A673 (cell line): ENCODE results near the gene CREB3L2. TPM values are rescaled to one million over a fixed set of nuclear protein-coding genes. Genes with fewer than 3 reads are reported as not detected.

ENCODE experiments used
- BruUV-seq: library from RNA; stranded (reverse); fragments of 400-500 nt; replicated peaks from 2 replicates; lab custom pipeline; 2021; lab: Mats Ljungman, UMichigan
- CTCF ChIA-PET: fragments of 300-600 bp; sonication (Branson Sonifier 250); formaldehyde crosslinking; loops from one replicate; lab custom pipeline; 2022; ENCODE audit warnings: antibody characterized with exemption; lab: Charles Lee
- POLR2A ChIA-PET: fragments of 300-600 bp; sonication (Branson Sonifier 250); formaldehyde crosslinking; loops from one replicate; lab custom pipeline; 2022; ENCODE audit warnings: antibody characterized with exemption; ENCODE audit not compliant: low non-redundant PET; lab: Charles Lee
- DNase-seq: peaks from one replicate; pipeline ENCODE4 v3.0.0-alpha.2; 2015; ENCODE audit warnings: low spot score
- H3K27ac ChIP-seq: fragments of 200-600 bp; sonication (generic); 2 replicates; pipeline ENCODE4 v1.5.1; 2016; ENCODE audit warnings: mixed run types, low read depth, mild to moderate bottlenecking, mixed read lengths, antibody characterized with exemption, low read length; ENCODE audit not compliant: poor library complexity, severe bottlenecking
- H3K27me3 ChIP-seq: fragments of 200-600 bp; sonication (generic); replicated peaks from 2 replicates; pipeline ENCODE4 v1.6.1; 2017; ENCODE audit warnings: mixed run types, low read depth, mild to moderate bottlenecking, mixed read lengths, antibody characterized with exemption, low read length; ENCODE audit not compliant: insufficient read depth, poor library complexity
- H3K36me3 ChIP-seq: fragments of 200-600 bp; sonication (generic); 2 replicates; pipeline ENCODE4 v1.6.1; 2016; ENCODE audit warnings: mixed run types, mild to moderate bottlenecking, mixed read lengths, antibody characterized with exemption, low read length; ENCODE audit not compliant: insufficient read depth, poor library complexity, severe bottlenecking
- H3K4me1 ChIP-seq: fragments of 200-600 bp; sonication (generic); 2 replicates; pipeline ENCODE4 v1.6.1; 2017; ENCODE audit warnings: mixed run types, mild to moderate bottlenecking, mixed read lengths, antibody characterized with exemption, low read length; ENCODE audit not compliant: insufficient read depth, poor library complexity, severe bottlenecking
- H3K4me3 ChIP-seq: fragments of 200-600 bp; sonication (generic); 2 replicates; pipeline ENCODE4 v1.5.1; 2016; ENCODE audit warnings: low read depth, mixed run types, mild to moderate bottlenecking, mixed read lengths, low read length; ENCODE audit not compliant: poor library complexity, severe bottlenecking
- H3K9me3 ChIP-seq: fragments of 200-600 bp; sonication (generic); 2 replicates; pipeline ENCODE4 v1.6.1; 2016; ENCODE audit warnings: mixed run types, low read depth, mild to moderate bottlenecking, mixed read lengths, antibody characterized with exemption, low read length; ENCODE audit not compliant: poor library complexity, severe bottlenecking
- EZH2 ChIP-seq: fragments of 200-600 bp; sonication (generic); IDR thresholded peaks from 2 replicates; pipeline ENCODE4 v1.6.1; 2017; ENCODE audit warnings: borderline replicate concordance, low read depth, mild to moderate bottlenecking, mixed read lengths, antibody characterized with exemption, low read length; ENCODE audit not compliant: poor library complexity, severe bottlenecking
- intact Hi-C: fragments of 100-400 bp; cut with micrococcal nuclease; formaldehyde crosslinking; loops from one replicate; pipeline ENCODE4 v1.10.0; 2022; ENCODE audit not compliant: unreplicated experiment
- total RNA-seq: library from RNA; stranded (reverse); gene quantifications from 2 replicates; pipeline ENCODE4 v1.2.3, GENCODE V29; 2021
- TF ChIP-seq, protein P1 (sequence below): fragments of 300-800, 200-600 bp; sonication (generic); conservative IDR thresholded peaks from 2 replicates; pipeline ENCODE4 v1.5.1; 2017; ENCODE audit warnings: low read depth, mild to moderate bottlenecking, antibody characterized with exemption, low read length, moderate library complexity, mixed read lengths

The CREB3L2 gene
- total RNA-seq, 1 experiment from 2014 or later = 17.0 TPM

DNA sequence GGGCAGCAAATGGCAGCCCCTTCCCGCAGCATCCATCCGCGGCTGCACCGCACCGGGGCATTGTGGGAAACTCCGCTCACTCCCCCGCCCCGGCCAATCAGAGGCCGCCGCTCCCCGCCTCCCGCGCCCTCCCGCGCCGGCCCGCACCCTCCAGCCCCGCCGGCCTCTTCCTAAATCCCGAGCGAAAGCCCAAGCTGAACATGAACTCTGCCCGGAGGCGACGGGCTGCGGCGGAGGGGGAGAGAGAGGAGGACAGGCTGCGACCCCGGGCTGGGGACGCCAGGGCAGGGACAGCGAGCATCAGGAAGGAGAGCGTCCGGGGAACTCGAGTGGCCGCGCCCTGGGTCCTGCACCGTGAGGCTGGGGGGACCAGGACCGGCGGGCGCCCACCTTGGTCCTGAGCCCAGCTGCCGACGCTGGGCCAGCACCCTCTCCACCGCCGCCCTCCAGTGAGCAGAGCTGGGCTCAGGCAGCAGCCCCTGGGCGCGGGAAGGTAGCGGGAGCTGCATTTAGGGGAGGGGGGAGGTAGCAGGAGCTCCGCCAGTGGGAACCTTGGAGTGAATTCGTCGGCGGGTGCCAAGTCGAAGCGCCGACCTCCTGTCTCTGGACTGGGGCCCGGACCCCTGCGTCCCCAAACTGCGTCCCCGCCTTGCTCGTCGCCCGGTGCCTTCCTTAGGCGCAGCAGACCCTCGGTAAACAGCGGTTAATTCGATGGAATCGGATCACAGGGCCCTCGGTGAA is 154.9 kb downstream of the CREB3L2 start, which contains the start of gene DGKI:
TSS of gene DGKI (minus strand) at position 148 of the 741 bp plus-strand sequence.
- TF ChIP-seq, protein P1, sequence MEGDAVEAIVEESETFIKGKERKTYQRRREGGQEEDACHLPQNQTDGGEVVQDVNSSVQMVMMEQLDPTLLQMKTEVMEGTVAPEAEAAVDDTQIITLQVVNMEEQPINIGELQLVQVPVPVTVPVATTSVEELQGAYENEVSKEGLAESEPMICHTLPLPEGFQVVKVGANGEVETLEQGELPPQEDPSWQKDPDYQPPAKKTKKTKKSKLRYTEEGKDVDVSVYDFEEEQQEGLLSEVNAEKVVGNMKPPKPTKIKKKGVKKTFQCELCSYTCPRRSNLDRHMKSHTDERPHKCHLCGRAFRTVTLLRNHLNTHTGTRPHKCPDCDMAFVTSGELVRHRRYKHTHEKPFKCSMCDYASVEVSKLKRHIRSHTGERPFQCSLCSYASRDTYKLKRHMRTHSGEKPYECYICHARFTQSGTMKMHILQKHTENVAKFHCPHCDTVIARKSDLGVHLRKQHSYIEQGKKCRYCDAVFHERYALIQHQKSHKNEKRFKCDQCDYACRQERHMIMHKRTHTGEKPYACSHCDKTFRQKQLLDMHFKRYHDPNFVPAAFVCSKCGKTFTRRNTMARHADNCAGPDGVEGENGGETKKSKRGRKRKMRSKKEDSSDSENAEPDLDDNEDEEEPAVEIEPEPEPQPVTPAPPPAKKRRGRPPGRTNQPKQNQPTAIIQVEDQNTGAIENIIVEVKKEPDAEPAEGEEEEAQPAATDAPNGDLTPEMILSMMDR = no peak
- TF ChIP-seq EZH2 = peak; percentile 93
- no peaks in the 10 kb centered on the region for H3K36me3 ChIP-seq
- intact Hi-C loops = no loop called here
- no peaks in the 10 kb centered on the region for H3K4me1 ChIP-seq
- no TSS peak for BruUV-seq
- H3K27me3 ChIP-seq = peaks cover 82% of the 10 kb centered on the region
- CTCF ChIA-PET = no interaction called here
- H3K4me3 ChIP-seq = no peak within 1 kb of the TSS
- DNase-seq = no peak
- POLR2A ChIA-PET = no interaction called here
- H3K9me3 ChIP-seq = no peaks in the 10 kb centered on the region
- no peak within 1 kb of the TSS for H3K27ac ChIP-seq

DNA sequence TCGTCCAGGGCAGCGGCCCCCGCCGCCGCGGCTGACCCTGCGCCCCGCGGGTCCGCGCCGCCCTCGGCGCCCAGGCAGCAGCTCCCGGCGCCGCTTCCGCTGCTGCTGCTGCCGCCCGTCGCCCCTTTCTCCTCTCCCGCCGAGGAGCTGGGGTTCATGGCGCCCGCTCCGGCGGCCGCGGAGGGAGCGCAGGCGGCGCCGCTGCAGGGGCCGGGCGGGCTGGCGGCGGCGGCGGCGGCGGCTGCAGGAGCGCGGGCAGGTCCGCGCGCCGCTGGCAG is 155.4 kb downstream of the CREB3L2 start:
- DNase-seq = peak; percentile 2

DNA sequence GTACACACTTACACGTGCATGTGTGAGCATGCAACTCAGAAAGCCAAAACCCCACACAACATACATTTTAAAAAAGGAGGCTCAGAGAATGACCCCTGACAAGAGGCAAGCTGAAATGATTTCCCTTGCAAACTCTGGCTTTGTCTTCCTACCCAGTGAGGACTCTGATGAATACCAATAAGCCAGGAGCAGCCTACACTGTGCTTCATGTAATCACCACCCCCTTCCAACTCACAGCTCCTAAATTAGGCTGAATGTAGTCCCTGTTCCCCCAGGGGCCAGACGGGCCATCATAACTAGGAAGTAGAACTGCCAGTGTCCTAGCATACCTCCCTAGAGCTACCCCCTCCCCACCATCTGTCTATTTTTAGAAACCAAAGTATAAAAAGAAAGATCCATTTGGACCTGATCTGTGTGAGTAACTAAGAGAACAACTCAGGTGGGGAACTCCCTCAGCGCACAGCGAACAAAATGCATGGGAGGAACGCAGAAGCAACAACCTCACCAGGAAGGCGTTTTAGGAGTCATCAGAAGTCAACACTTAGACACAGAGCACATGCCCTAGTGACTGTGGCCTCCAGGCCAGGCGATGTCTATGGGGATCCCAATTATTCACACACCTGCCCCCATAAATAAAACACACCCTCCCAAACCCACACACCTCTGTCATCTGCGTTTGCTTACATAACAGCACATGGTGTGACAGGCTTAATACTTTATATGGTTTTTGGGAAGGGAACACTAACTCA is 157.0 kb downstream of the CREB3L2 start:
- no peaks in the 10 kb centered on the region for H3K36me3 ChIP-seq
- H3K4me3 ChIP-seq = no peak overlapping the region
- intact Hi-C loops = no loop called here
- H3K27ac ChIP-seq = no peak overlapping the region
- no peaks in the 10 kb centered on the region for H3K4me1 ChIP-seq
- TF ChIP-seq, protein P1 = no peak
- TF ChIP-seq EZH2 = no peak
- H3K27me3 ChIP-seq = peaks cover 84% of the 10 kb centered on the region
- no peaks in the 10 kb centered on the region for H3K9me3 ChIP-seq
- BruUV-seq = no TSS peak
- POLR2A ChIA-PET = no interaction called here
- DNase-seq = no peak
- CTCF ChIA-PET = no interaction called here

More for the DNA sequence above, 155.4 kb downstream of the CREB3L2 start:
- H3K9me3 ChIP-seq = no peaks in the 10 kb centered on the region
- ChIA-PET POLR2A (no interaction called here), CTCF (no interaction called here)
- intact Hi-C loops = no loop called here
- no peaks in the 10 kb centered on the region for H3K36me3 ChIP-seq
- no TSS peak for BruUV-seq
- TF ChIP-seq, protein P1 = no peak
- no peak for TF ChIP-seq EZH2
- no peak overlapping the region for H3K4me3 ChIP-seq
- no peak overlapping the region for H3K27ac ChIP-seq
- H3K27me3 ChIP-seq = peaks cover 82% of the 10 kb centered on the region
- H3K4me1 ChIP-seq = no peaks in the 10 kb centered on the region
